IMR-90 (cell line): ENCODE data around the gene PIK3R5. TPM values are rescaled to one million over a fixed set of nuclear protein-coding genes. Genes with fewer than 3 reads are reported as not detected.

Source experiments
- ATAC-seq: fragments of 200-7000 bp; cut with Tn5 transposase; 2 replicates; pipeline ENCODE4 v1.9.1; 2020; ENCODE audit warnings: low read depth, mild to moderate bottlenecking, moderate library complexity
- BruUV-seq: library from RNA; stranded (reverse); fragments of 400-500 nt; replicated peaks from 2 replicates; lab custom pipeline; 2021; lab: Mats Ljungman, UMichigan
- CTCF ChIA-PET: fragments of 300-600 bp; formaldehyde crosslinking; extraction: SDS; loops from one replicate; lab custom pipeline; 2021; ENCODE audit warnings: antibody characterized with exemption; lab: Yijun Ruan, JAX
- POLR2A ChIA-PET: fragments of 300-600 bp; sonication (Branson Sonifier 250); formaldehyde crosslinking; loops from one replicate; lab custom pipeline; 2022; ENCODE audit warnings: antibody characterized with exemption; ENCODE audit not compliant: unreplicated experiment; lab: Charles Lee
- DNase-seq: peaks from one replicate; pipeline ENCODE4 v3.0.0; 2013
- H2AFZ ChIP-seq: replicated peaks from 2 replicates; pipeline ENCODE3; 2013; ENCODE audit warnings: low read length, mild to moderate bottlenecking; ENCODE audit not compliant: poor library complexity
- H2AK5ac ChIP-seq: 2 replicates; pipeline ENCODE4 v1.6.1; 2013; ENCODE audit warnings: low read depth, low read length, inconsistent platforms
- H2AK9ac ChIP-seq: replicated peaks from 2 replicates; pipeline ENCODE3; 2013; ENCODE audit warnings: mild to moderate bottlenecking, low read depth, low read length, moderate library complexity; ENCODE audit not compliant: poor library complexity
- H2BK120ac ChIP-seq: 2 replicates; pipeline ENCODE4 v1.6.1; 2013; ENCODE audit warnings: low read depth, low read length, inconsistent platforms
- H2BK15ac ChIP-seq: 3 replicates; pipeline ENCODE4 v1.6.1; 2013; ENCODE audit warnings: low read depth, low read length, inconsistent platforms
- H2BK20ac ChIP-seq: 2 replicates; pipeline ENCODE4 v1.6.1; 2013; ENCODE audit warnings: low read depth, mild to moderate bottlenecking, inconsistent platforms, low read length, moderate library complexity
- H2BK5ac ChIP-seq: 2 replicates; pipeline ENCODE4 v1.6.1; 2013; ENCODE audit warnings: mild to moderate bottlenecking, low read depth, low read length, inconsistent platforms; ENCODE audit not compliant: poor library complexity, severe bottlenecking
- H3K14ac ChIP-seq: replicated peaks from 2 replicates; pipeline ENCODE4 v1.6.1; 2013; ENCODE audit warnings: low read depth, low read length, inconsistent platforms
- H3K18ac ChIP-seq: 2 replicates; pipeline ENCODE4 v1.6.1; 2013; ENCODE audit warnings: low read depth, low read length, control low read depth
- H3K23ac ChIP-seq: 2 replicates; pipeline ENCODE4 v1.6.1; 2013; ENCODE audit warnings: low read depth, low read length, inconsistent platforms
- H3K27ac ChIP-seq: 2 replicates; pipeline ENCODE4 v1.5.1; 2013; ENCODE audit warnings: mild to moderate bottlenecking, control low read depth, low read length; ENCODE audit not compliant: insufficient read depth
- H3K27me3 ChIP-seq: 2 replicates; pipeline ENCODE4 v1.6.1; 2013; ENCODE audit warnings: low read length; ENCODE audit not compliant: control insufficient read depth, insufficient read depth
- H3K36me3 ChIP-seq: 2 replicates; pipeline ENCODE4 v1.6.1; 2013; ENCODE audit warnings: low read length, mixed read lengths; ENCODE audit not compliant: control insufficient read depth, insufficient read depth
- H3K4ac ChIP-seq: 2 replicates; pipeline ENCODE4 v1.6.1; 2013; ENCODE audit warnings: low read depth, low read length, inconsistent platforms
- H3K4me1 ChIP-seq: 2 replicates; pipeline ENCODE4 v1.6.1; 2013; ENCODE audit warnings: low read length, mixed read lengths; ENCODE audit not compliant: control insufficient read depth, insufficient read depth
- H3K4me2 ChIP-seq: 2 replicates; pipeline ENCODE4 v1.6.1; 2013; ENCODE audit warnings: low read depth, mild to moderate bottlenecking, control low read depth, low read length, moderate library complexity
- H3K4me3 ChIP-seq: 2 replicates; pipeline ENCODE4 v1.5.1; 2013; ENCODE audit warnings: low read depth, mild to moderate bottlenecking, control low read depth, low read length, moderate library complexity; ENCODE audit not compliant: insufficient read depth
- H3K56ac ChIP-seq: 2 replicates; pipeline ENCODE4 v1.6.1; 2013; ENCODE audit warnings: low read length, inconsistent platforms; ENCODE audit not compliant: insufficient read depth; ENCODE audit errors: extremely low read depth
- H3K79me1 ChIP-seq, 2 experiments: 2 replicates each; pipeline ENCODE4 v1.6.1; 2013; ENCODE audit warnings: low read length in 2 of 2, inconsistent platforms in 1 of 2, low read depth in 1 of 2
- H3K9ac ChIP-seq: 2 replicates; pipeline ENCODE4 v1.6.1; 2013; ENCODE audit warnings: low read depth, low read length, control low read depth
- H3K9me1 ChIP-seq: 2 replicates; pipeline ENCODE4 v1.6.1; 2013; ENCODE audit warnings: low read length, inconsistent platforms; ENCODE audit not compliant: insufficient read depth
- H3K9me3 ChIP-seq: 2 replicates; pipeline ENCODE4 v1.6.1; 2013; ENCODE audit warnings: low read length; ENCODE audit not compliant: control insufficient read depth, insufficient read depth
- H4K20me1 ChIP-seq: 2 replicates; pipeline ENCODE4 v1.6.1; 2013; ENCODE audit warnings: low read length, inconsistent platforms; ENCODE audit not compliant: insufficient read depth
- H4K5ac ChIP-seq: 2 replicates; pipeline ENCODE4 v1.6.1; 2013; ENCODE audit warnings: mild to moderate bottlenecking, low read depth, low read length, control low read depth
- H4K8ac ChIP-seq, 2 experiments: 2 replicates each; pipeline ENCODE4 v1.6.1; 2013; ENCODE audit warnings: low read depth in 2 of 2, low read length in 2 of 2, control low read depth in 1 of 2, inconsistent platforms in 1 of 2
- H4K91ac ChIP-seq: 2 replicates; pipeline ENCODE4 v1.6.1; 2013; ENCODE audit warnings: low read depth, low read length, inconsistent platforms; ENCODE audit not compliant: insufficient read depth
- BHLHE40 ChIP-seq: fragments of 150-350 bp; IDR thresholded peaks from 2 replicates; pipeline ENCODE4 v1.6.1; 2016; ENCODE audit warnings: mild to moderate bottlenecking, low read depth, low read length
- CEBPB ChIP-seq: IDR thresholded peaks from 2 replicates; pipeline ENCODE4 v1.6.1; 2012; ENCODE audit warnings: low read depth, low read length, improper control_type of control experiment
- CHD1 ChIP-seq: IDR thresholded peaks from 2 replicates; pipeline ENCODE4 v1.6.1; 2012; ENCODE audit warnings: low read depth, low read length, improper control_type of control experiment
- FOS ChIP-seq: fragments of 150-350 bp; IDR thresholded peaks from 2 replicates; pipeline ENCODE4 v1.6.1; 2016; ENCODE audit warnings: low read depth, low read length
- MAFK ChIP-seq: IDR thresholded peaks from 2 replicates; pipeline ENCODE4 v1.6.1; 2012; ENCODE audit warnings: low read depth, low read length, improper control_type of control experiment
- MAZ ChIP-seq: IDR thresholded peaks from 2 replicates; pipeline ENCODE4 v1.6.1; 2012; ENCODE audit warnings: low read depth, mild to moderate bottlenecking, low read length, improper control_type of control experiment, moderate library complexity, borderline replicate concordance
- MXI1 ChIP-seq: IDR thresholded peaks from 2 replicates; pipeline ENCODE4 v1.6.1; 2012; ENCODE audit warnings: low read depth, mild to moderate bottlenecking, low read length, moderate library complexity, borderline replicate concordance
- RFX5 ChIP-seq: IDR thresholded peaks from 2 replicates; pipeline ENCODE4 v1.8.0; 2012; ENCODE audit warnings: low read depth, mild to moderate bottlenecking, low read length, moderate library complexity
- SMC3 ChIP-seq: fragments of 150-350 bp; IDR thresholded peaks from 2 replicates; pipeline ENCODE4 v1.6.1; 2016; ENCODE audit warnings: low read depth, mild to moderate bottlenecking, antibody characterized with exemption, low read length, moderate library complexity
- WGBS, 2 experiments: methylation state at CpG; one replicate each; pipeline versions ENCODE4 v1.1.5 to v1.1.7; 2013; ENCODE audit warnings: missing lambda C conversion rate in 2 of 2; ENCODE audit not compliant: insufficient read length in 1 of 2; ENCODE audit errors: extremely low coverage in 2 of 2; 5-methylcytosine and 5-hydroxymethylcytosine counted together
- dilution Hi-C: fragments of 300-500 bp; cut with HindIII; formaldehyde crosslinking; loops from one replicate; pipeline ENCODE4 v1.14.3; 2018; ENCODE audit warnings: low sequenced_read_pairs; ENCODE audit not compliant: unreplicated experiment
- in situ Hi-C: fragments of 300-500 bp; cut with MboI; formaldehyde crosslinking; loops from 3 replicates; pipeline ENCODE4 v1.14.3; 2019; ENCODE audit warnings: low sequenced_read_pairs, inconsistent platforms, mixed read lengths
- intact Hi-C: fragments of 100-400 bp; cut with micrococcal nuclease; formaldehyde crosslinking; loops from 2 replicates; pipeline ENCODE4 v1.10.0; 2022
- polyA plus RNA-seq, 3 experiments: library from polyadenylated mRNA; depleted of rRNA; stranded (reverse); fragments of >200 nt; gene quantifications; 2 replicates each; pipeline ENCODE4 v1.2.3, GENCODE V29; 2012; ENCODE audit warnings: low replicate concordance in 1 of 3
- total RNA-seq: library from RNA; depleted of rRNA; stranded (reverse); fragments of >200 nt; gene quantifications from 2 replicates; pipeline ENCODE4 v1.2.3, GENCODE V29; 2012
- TF ChIP-seq, protein P1 (sequence below): conservative IDR thresholded peaks from 2 replicates; pipeline ENCODE4 v1.5.1; 2012; ENCODE audit warnings: mild to moderate bottlenecking, low read depth, low read length, improper control_type of control experiment
- TF ChIP-seq, protein P2 (sequence below): fragments of 150-350 bp; IDR thresholded peaks from 2 replicates; pipeline ENCODE4 v1.6.1; 2017; ENCODE audit warnings: mild to moderate bottlenecking, antibody characterized with exemption, low read length, low read depth

The PIK3R5 gene
- total and polyA plus RNA-seq, 2 of the 4 experiments (the other 2 are of a cell fraction), result not detected

DNA sequence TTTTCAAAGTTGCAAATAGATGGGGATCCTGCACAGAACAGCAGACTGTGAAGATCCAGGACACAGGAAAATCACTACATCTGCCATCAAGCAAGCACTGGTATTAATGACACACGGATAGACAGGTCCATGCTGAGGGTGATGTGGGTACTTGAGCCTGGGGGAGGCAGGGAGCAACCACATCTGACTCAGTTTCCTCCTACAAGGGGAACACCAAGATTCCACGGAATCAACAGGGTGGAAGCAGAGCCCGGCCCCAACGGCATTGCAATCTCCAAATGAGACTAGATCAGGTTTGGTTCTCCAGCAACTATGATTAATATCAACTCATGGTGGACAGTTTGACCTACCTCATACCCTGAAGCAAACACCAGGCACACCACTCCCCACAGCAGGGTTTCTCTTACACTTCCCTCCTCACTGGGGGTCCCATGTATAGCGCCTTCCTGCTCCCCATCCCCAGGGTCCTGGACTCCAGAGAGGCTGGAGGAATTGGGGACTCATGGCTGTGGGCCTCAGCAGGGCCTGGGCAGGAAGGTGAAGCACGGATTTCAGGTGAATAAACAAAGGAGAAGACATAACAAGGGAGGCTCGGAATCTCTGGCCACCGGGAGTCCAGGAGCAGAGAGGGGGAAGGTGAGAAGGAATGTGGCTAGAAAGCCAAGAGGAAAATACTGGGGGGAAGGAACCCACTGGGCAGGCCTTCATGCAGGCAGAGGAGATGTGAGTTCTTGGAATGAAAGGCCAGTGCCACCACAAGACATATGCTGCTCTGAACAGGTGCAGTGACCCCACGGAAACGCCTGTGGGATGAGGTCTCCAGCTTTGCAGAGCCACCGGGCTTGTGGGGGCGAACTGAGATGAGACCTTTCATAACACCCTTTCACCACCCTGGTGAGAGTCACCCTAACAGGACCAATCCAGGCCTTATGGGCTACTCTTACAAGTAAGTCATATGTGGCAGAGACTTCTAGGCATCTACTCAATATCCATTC, 68.6 kb downstream of the PIK3R5 start:
- ChIA-PET POLR2A (no interaction called here), CTCF (no interaction called here)
- intact Hi-C loops (loop anchor here (10.0 kb wide), 1 partner anchor 628 kb away; no protein-coding TSS in a partner anchor), in situ Hi-C loops (no loop called here), dilution Hi-C loops (no loop called here)
- BruUV-seq, result no TSS peak
- TF ChIP-seq, protein P1, sequence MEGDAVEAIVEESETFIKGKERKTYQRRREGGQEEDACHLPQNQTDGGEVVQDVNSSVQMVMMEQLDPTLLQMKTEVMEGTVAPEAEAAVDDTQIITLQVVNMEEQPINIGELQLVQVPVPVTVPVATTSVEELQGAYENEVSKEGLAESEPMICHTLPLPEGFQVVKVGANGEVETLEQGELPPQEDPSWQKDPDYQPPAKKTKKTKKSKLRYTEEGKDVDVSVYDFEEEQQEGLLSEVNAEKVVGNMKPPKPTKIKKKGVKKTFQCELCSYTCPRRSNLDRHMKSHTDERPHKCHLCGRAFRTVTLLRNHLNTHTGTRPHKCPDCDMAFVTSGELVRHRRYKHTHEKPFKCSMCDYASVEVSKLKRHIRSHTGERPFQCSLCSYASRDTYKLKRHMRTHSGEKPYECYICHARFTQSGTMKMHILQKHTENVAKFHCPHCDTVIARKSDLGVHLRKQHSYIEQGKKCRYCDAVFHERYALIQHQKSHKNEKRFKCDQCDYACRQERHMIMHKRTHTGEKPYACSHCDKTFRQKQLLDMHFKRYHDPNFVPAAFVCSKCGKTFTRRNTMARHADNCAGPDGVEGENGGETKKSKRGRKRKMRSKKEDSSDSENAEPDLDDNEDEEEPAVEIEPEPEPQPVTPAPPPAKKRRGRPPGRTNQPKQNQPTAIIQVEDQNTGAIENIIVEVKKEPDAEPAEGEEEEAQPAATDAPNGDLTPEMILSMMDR, result no peak
- TF ChIP-seq BHLHE40 (no peak), MXI1 (no peak), CEBPB (no peak), MAZ (no peak), FOS (no peak), RFX5 (no peak), SMC3 (no peak), CHD1 (no peak), MAFK (no peak)
- TF ChIP-seq, protein P2, sequence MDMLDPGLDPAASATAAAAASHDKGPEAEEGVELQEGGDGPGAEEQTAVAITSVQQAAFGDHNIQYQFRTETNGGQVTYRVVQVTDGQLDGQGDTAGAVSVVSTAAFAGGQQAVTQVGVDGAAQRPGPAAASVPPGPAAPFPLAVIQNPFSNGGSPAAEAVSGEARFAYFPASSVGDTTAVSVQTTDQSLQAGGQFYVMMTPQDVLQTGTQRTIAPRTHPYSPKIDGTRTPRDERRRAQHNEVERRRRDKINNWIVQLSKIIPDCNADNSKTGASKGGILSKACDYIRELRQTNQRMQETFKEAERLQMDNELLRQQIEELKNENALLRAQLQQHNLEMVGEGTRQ, result no peak
- Histone ChIP-seq H3K14ac (no peak overlapping the region), H4K20me1 (no peaks in the 10 kb centered on the region), H3K56ac (no peak overlapping the region), H4K8ac (no peak overlapping the region), H3K27ac (no peak overlapping the region), H2AK9ac (peak overlapping the region; percentile 69), H3K18ac (no peak overlapping the region), H3K4me1 (no peaks in the 10 kb centered on the region), H3K4me3 (no peak overlapping the region), H2BK15ac (no peak overlapping the region), H4K5ac (no peak overlapping the region), H2BK20ac (no peak overlapping the region), H3K79me1 (no peaks in the 10 kb centered on the region), H2AFZ (no peak overlapping the region), H3K4me2 (no peak overlapping the region), H3K9me1 (no peaks in the 10 kb centered on the region), H3K4ac (no peak overlapping the region), H4K91ac (no peak overlapping the region), H2AK5ac (no peak overlapping the region), H3K27me3 (no peaks in the 10 kb centered on the region; the same call in 1 of the 2 replicates), H3K23ac (no peak overlapping the region), H3K36me3 (no peaks in the 10 kb centered on the region), H3K9me3 (no peaks in the 10 kb centered on the region), H2BK5ac (no peak overlapping the region), H2BK120ac (no peak overlapping the region), H3K9ac (no peak overlapping the region)
- DNase-seq, result no peak
- ATAC-seq, result no peak
- WGBS, 2 experiments, result 25% methylated on average over 2 of the region's 12 CpGs; no CpG with 5 or more reads in 1 of the 2 experiments
